NCI-H2081 treated with DMSO at 0.1 percent for 48 hours (cell line): Measurements from ENCODE around the gene CDCA4.

Experiments used
- DNase-seq: peaks from one replicate; lab custom pipeline; 2025; lab: John Stamatoyannopoulos, UW

Gene CDCA4

GRCh38 chr14:104975481-104976197, 45.2 kb downstream of the CDCA4 start:
- DNase-seq, result no peak

GRCh38 chr14:104974665-104975390, 46.1 kb downstream of the CDCA4 start:
- no peak for DNase-seq

- no peak for DNase-seq
Observed at GRCh38 chr14:104974146-104974541, 46.7 kb downstream of the CDCA4 start.

- DNase-seq, result no peak
Observed at GRCh38 chr14:104973385-104974145, 47.3 kb downstream of the CDCA4 start.

GRCh38 chr14:104973135-104973384, 47.8 kb downstream of the CDCA4 start:
- DNase-seq, result no peak

- no peak for DNase-seq
Observed at GRCh38 chr14:104972301-104973134, 48.4 kb downstream of the CDCA4 start.

GRCh38 chr14:104971447-104972240, 49.2 kb downstream of the CDCA4 start:
- no peak for DNase-seq

GRCh38 chr14:104970231-104971068, 50.4 kb downstream of the CDCA4 start:
- no peak for DNase-seq

GRCh38 chr14:104969741-104970230, 51.1 kb downstream of the CDCA4 start:
- no peak for DNase-seq

GRCh38 chr14:104968541-104969401, 52.1 kb downstream of the CDCA4 start:
- DNase-seq, result no peak

- no peak for DNase-seq
Observed at GRCh38 chr14:104968153-104968527, 52.7 kb downstream of the CDCA4 start.

- DNase-seq, result no peak
Observed at GRCh38 chr14:104967386-104968152, 53.3 kb downstream of the CDCA4 start.

GRCh38 chr14:104966981-104967385, 53.9 kb downstream of the CDCA4 start:
- DNase-seq, result no peak

- DNase-seq, result no peak
Observed at GRCh38 chr14:104966261-104966865, 54.5 kb downstream of the CDCA4 start.

GRCh38 chr14:104965561-104966231, 55.2 kb downstream of the CDCA4 start:
- no peak for DNase-seq

GRCh38 chr14:104964546-104964945, 56.3 kb downstream of the CDCA4 start:
- no peak for DNase-seq
